Germinal center (tissue), 1 donor: ENCODE measurements around the gene TTC23L.
"Not testable (repeated sequence)": the region's sequence is repeated elsewhere in the genome, so short reads cannot be mapped to it uniquely, and the experiment has no call there.

Experiments used
- DNase-seq: peaks from one replicate; pipeline ENCODE4 v3.0.0; 2012; ENCODE audit warnings: mixed read lengths, low spot score

TTC23L gene

GRCh38 chr5:34876275-34876674 is 37.3 kb downstream of the TTC23L start:
- DNase-seq = no peak

- DNase-seq = no peak
Measured at GRCh38 chr5:34881246-34881645, 42.3 kb downstream of the TTC23L start.

- DNase-seq = no peak
Measured at GRCh38 chr5:34886392-34887119, 47.6 kb downstream of the TTC23L start.

- DNase-seq = no peak
Measured at GRCh38 chr5:34889394-34889793, 50.4 kb downstream of the TTC23L start.

GRCh38 chr5:34891981-34892380 is 53.0 kb downstream of the TTC23L start:
- no peak for DNase-seq

- DNase-seq = no peak
Measured at GRCh38 chr5:34892414-34892813, 53.5 kb downstream of the TTC23L start.

GRCh38 chr5:34894716-34895115 is 55.8 kb downstream of the TTC23L start:
- no peak for DNase-seq

GRCh38 chr5:34895641-34896419 is 56.9 kb downstream of the TTC23L start:
- DNase-seq = no peak

- DNase-seq = no peak
Measured at GRCh38 chr5:34897646-34898045, 58.7 kb downstream of the TTC23L start.

- DNase-seq = peak; percentile 55
Measured at GRCh38 chr5:34898258-34898895, 59.4 kb downstream of the TTC23L start.

- no peak for DNase-seq
Measured at GRCh38 chr5:34899066-34899465, 60.1 kb downstream of the TTC23L start.

- no peak for DNase-seq
Measured at GRCh38 chr5:34900652-34901051, 61.7 kb downstream of the TTC23L start.

GRCh38 chr5:34903260-34903659 is 64.3 kb downstream of the TTC23L start:
- DNase-seq = no peak

- DNase-seq = no peak
Measured at GRCh38 chr5:34905564-34905963, 66.6 kb downstream of the TTC23L start.

- no peak for DNase-seq
Measured at GRCh38 chr5:34913072-34913471, 74.1 kb downstream of the TTC23L start.

GRCh38 chr5:34914671-34915138 is 75.7 kb downstream of the TTC23L start:
- peak; percentile 8 for DNase-seq

- peak; percentile 90 for DNase-seq
Measured at GRCh38 chr5:34915139-34915855, 76.3 kb downstream of the TTC23L start, which contains the start of the genes BRIX1 and RAD1. BRIX1 (plus strand) TSS chr5:34915711; CDS start chr5:34915739, 28 bp downstream. RAD1 (minus strand) TSS chr5:34915504; CDS start chr5:34914892, 612 bp downstream.

GRCh38 chr5:34915856-34916192 is 76.9 kb downstream of the TTC23L start:
- DNase-seq = no peak

- no peak for DNase-seq
Measured at GRCh38 chr5:34916518-34916917, 77.6 kb downstream of the TTC23L start.

GRCh38 chr5:34918025-34918424 is 79.1 kb downstream of the TTC23L start:
- no peak for DNase-seq

GRCh38 chr5:34919077-34919476 is 80.1 kb downstream of the TTC23L start:
- DNase-seq = no peak

- DNase-seq = not testable (repeated sequence)
Measured at GRCh38 chr5:34923256-34923655, 84.3 kb downstream of the TTC23L start.
